HL-60/S4 (cell line): ENCODE measurements around the gene UNG.

Experiments
- in situ Hi-C: fragments of 300-500 bp; cut with MboI; formaldehyde crosslinking; loops from 2 replicates; pipeline ENCODE4 v1.14.3; 2022; ENCODE audit warnings: low sequenced_read_pairs

The UNG gene

GRCh38 chr12:109147954-109148353 lies 50.6 kb downstream of the UNG start:
- in situ Hi-C loops, result no loop called here

- in situ Hi-C loops, result no loop called here
Observed at GRCh38 chr12:109150124-109150640, 52.8 kb downstream of the UNG start.

GRCh38 chr12:109151457-109151856 lies 54.1 kb downstream of the UNG start:
- in situ Hi-C loops, result no loop called here

GRCh38 chr12:109153821-109154441 lies 56.5 kb downstream of the UNG start:
- in situ Hi-C loops, result no loop called here

- in situ Hi-C loops, result no loop called here
Observed at GRCh38 chr12:109154451-109155438, 57.3 kb downstream of the UNG start.

- in situ Hi-C loops, result no loop called here
Observed at GRCh38 chr12:109156036-109156435, 58.6 kb downstream of the UNG start.

GRCh38 chr12:109156586-109156985 lies 59.2 kb downstream of the UNG start:
- in situ Hi-C loops, result no loop called here

GRCh38 chr12:109157986-109158385 lies 60.6 kb downstream of the UNG start:
- in situ Hi-C loops, result no loop called here

GRCh38 chr12:109160433-109160832 lies 63.0 kb downstream of the UNG start:
- in situ Hi-C loops, result no loop called here
